PC-9 (cell line): ENCODE data around the gene OAF. TPM values are rescaled to one million over a fixed set of nuclear protein-coding genes. Genes with fewer than 3 reads are reported as not detected.

Experiments used
- BruUV-seq: library from RNA; stranded (reverse); fragments of 400-500 nt; replicated peaks from 2 replicates; lab custom pipeline; 2021; lab: Mats Ljungman, UMichigan
- CTCF ChIA-PET: fragments of 300-600 bp; sonication (Branson Sonifier 250); formaldehyde crosslinking; loops from one replicate; lab custom pipeline; 2022; ENCODE audit warnings: antibody characterized with exemption; lab: Charles Lee
- POLR2A ChIA-PET: fragments of 300-600 bp; sonication (Branson Sonifier 250); formaldehyde crosslinking; loops from one replicate; lab custom pipeline; 2022; ENCODE audit warnings: antibody characterized with exemption; ENCODE audit not compliant: unreplicated experiment; lab: Charles Lee
- DNase-seq, 2 experiments: peaks; one replicate each; pipeline versions ENCODE4 v3.0.0 to v3.0.0-alpha.2; 2015 to 2022; ENCODE audit warnings: mixed read lengths in 1 of 2
- H2AFZ ChIP-seq: fragments of 200-600 bp; sonication (generic); 2 replicates; pipeline ENCODE4 v1.8.1; 2017; ENCODE audit warnings: antibody characterized with exemption
- H3F3A ChIP-seq: fragments of 200-600 bp; sonication (generic); 2 replicates; pipeline ENCODE4 v1.8.1; 2017; ENCODE audit warnings: antibody characterized with exemption, mild to moderate bottlenecking, low read depth; ENCODE audit not compliant: insufficient read depth
- H3K27ac ChIP-seq: fragments of 200-600 bp; sonication (generic); 2 replicates; pipeline ENCODE4 v1.6.1; 2016; ENCODE audit warnings: mixed run types
- H3K27me3 ChIP-seq: fragments of 200-600 bp; sonication (generic); 2 replicates; pipeline ENCODE4 v1.6.1; 2016; ENCODE audit warnings: low read depth, mixed run types; ENCODE audit not compliant: insufficient read depth
- H3K36me3 ChIP-seq: fragments of 200-600 bp; sonication (generic); 2 replicates; pipeline ENCODE4 v1.6.1; 2016; ENCODE audit warnings: low read depth, mixed run types
- H3K4me1 ChIP-seq: fragments of 200-600 bp; sonication (generic); replicated peaks from 2 replicates; pipeline ENCODE4 v1.6.1; 2016; ENCODE audit warnings: mixed run types; ENCODE audit not compliant: insufficient read depth
- H3K4me2 ChIP-seq: fragments of 200-600 bp; sonication (generic); 2 replicates; pipeline ENCODE4 v1.6.1; 2017; ENCODE audit warnings: mixed run types
- H3K4me3 ChIP-seq: fragments of 200-600 bp; sonication (generic); 2 replicates; pipeline ENCODE4 v1.6.1; 2016; ENCODE audit warnings: mixed run types
- H3K79me2 ChIP-seq: fragments of 200-600 bp; sonication (generic); 2 replicates; pipeline ENCODE4 v1.6.1; 2017; ENCODE audit warnings: low read depth, mixed run types
- H3K9me2 ChIP-seq: fragments of 200-600 bp; sonication (generic); 2 replicates; pipeline ENCODE4 v1.8.1; 2017; ENCODE audit warnings: mild to moderate bottlenecking; ENCODE audit not compliant: insufficient read depth
- H3K9me3 ChIP-seq: fragments of 200-600 bp; sonication (generic); 2 replicates; pipeline ENCODE4 v1.8.1; 2016; ENCODE audit warnings: low read depth; ENCODE audit not compliant: insufficient read depth
- H4K20me1 ChIP-seq: fragments of 200-600 bp; sonication (generic); 2 replicates; pipeline ENCODE4 v1.8.1; 2017; ENCODE audit not compliant: insufficient read depth
- EZH2 ChIP-seq: fragments of 200-600 bp; sonication (generic); IDR thresholded peaks from 2 replicates; pipeline ENCODE4 v1.8.0; 2017; ENCODE audit warnings: antibody characterized with exemption, low read depth
- intact Hi-C: fragments of 100-400 bp; cut with micrococcal nuclease; formaldehyde crosslinking; loops from one replicate; pipeline ENCODE4 v1.10.0; 2022; ENCODE audit not compliant: unreplicated experiment
- total RNA-seq: library from RNA; stranded (reverse); gene quantifications from 2 replicates; pipeline ENCODE4 v1.2.3, GENCODE V29; 2021
- TF ChIP-seq, protein P1 (sequence below): fragments of 200-600 bp; sonication (generic); conservative IDR thresholded peaks from 2 replicates; pipeline ENCODE4 v1.6.1; 2017; ENCODE audit warnings: mixed run types, antibody characterized with exemption, mild to moderate bottlenecking, moderate library complexity

The OAF gene
- total RNA-seq, 1 experiment from 2014 or later = 45.6 TPM

DNA sequence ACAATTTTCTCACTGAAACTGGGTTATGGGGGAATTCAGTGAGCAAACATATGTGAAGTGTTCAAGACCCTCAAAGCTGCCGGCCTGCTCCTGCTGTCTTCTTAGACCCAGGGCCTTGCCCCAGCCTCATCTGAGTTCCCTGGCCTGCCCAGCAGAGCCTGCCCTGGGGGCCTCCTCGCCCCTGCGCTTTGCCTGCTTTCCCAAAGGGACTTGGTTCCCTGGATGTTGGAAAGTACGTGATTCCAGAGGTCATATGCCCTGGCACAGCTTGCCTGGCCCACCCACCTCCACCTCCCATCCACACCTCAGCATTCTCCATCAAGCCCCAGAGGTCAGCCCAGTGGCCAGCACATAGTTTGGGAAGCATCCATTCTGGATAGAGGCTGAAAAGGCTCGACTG is 15.4 kb downstream of the OAF start:
- H3K9me2 ChIP-seq = no peaks in the 10 kb centered on the region
- H3K27me3 ChIP-seq = no peaks in the 10 kb centered on the region
- intact Hi-C loops = loop anchor here (5.0 kb wide), 3 partner anchors 104 to 744 kb away; no protein-coding TSS in a partner anchor
- H2AFZ ChIP-seq = no peak overlapping the region
- H3F3A ChIP-seq = peaks cover 22% of the 10 kb centered on the region; the same call in 1 of the 2 replicates
- 0 out of 2 replicates have a peak, but pooled peaks cover 3% of the 10 kb centered on the region for H3K36me3 ChIP-seq
- 0 out of 2 replicates have a peak, but pooled peaks cover 21% of the 10 kb centered on the region for H4K20me1 ChIP-seq
- H3K9me3 ChIP-seq = no peaks in the 10 kb centered on the region
- no peak for DNase-seq
- H3K4me1 ChIP-seq = peaks cover 5% of the 10 kb centered on the region
- no peak overlapping the region for H3K4me2 ChIP-seq
- TF ChIP-seq, protein P1, sequence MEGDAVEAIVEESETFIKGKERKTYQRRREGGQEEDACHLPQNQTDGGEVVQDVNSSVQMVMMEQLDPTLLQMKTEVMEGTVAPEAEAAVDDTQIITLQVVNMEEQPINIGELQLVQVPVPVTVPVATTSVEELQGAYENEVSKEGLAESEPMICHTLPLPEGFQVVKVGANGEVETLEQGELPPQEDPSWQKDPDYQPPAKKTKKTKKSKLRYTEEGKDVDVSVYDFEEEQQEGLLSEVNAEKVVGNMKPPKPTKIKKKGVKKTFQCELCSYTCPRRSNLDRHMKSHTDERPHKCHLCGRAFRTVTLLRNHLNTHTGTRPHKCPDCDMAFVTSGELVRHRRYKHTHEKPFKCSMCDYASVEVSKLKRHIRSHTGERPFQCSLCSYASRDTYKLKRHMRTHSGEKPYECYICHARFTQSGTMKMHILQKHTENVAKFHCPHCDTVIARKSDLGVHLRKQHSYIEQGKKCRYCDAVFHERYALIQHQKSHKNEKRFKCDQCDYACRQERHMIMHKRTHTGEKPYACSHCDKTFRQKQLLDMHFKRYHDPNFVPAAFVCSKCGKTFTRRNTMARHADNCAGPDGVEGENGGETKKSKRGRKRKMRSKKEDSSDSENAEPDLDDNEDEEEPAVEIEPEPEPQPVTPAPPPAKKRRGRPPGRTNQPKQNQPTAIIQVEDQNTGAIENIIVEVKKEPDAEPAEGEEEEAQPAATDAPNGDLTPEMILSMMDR = no peak
- TF ChIP-seq EZH2 = no peak
- ChIA-PET CTCF (no interaction called here), POLR2A (no interaction called here)
- no peak overlapping the region for H3K27ac ChIP-seq
- H3K79me2 ChIP-seq = peaks cover 7% of the 10 kb centered on the region; the same call in 1 of the 2 replicates
- BruUV-seq = no TSS peak
- no peak overlapping the region for H3K4me3 ChIP-seq

GRCh38 chr11:120226714-120227113 is 15.9 kb downstream of the OAF start:
- peaks cover 4% of the 10 kb centered on the region; the same call in 1 of the 2 replicates for H3K79me2 ChIP-seq
- no peaks in the 10 kb centered on the region for H3K9me3 ChIP-seq
- H3K4me2 ChIP-seq = no peak overlapping the region
- H3F3A ChIP-seq = peaks cover 26% of the 10 kb centered on the region; the same call in 1 of the 2 replicates
- no peak overlapping the region for H3K27ac ChIP-seq
- H4K20me1 ChIP-seq = 0 out of 2 replicates have a peak, but pooled peaks cover 16% of the 10 kb centered on the region
- H3K36me3 ChIP-seq = 0 out of 2 replicates have a peak, but pooled peaks cover 3% of the 10 kb centered on the region
- no peak overlapping the region for H3K4me3 ChIP-seq
- no peaks in the 10 kb centered on the region for H3K9me2 ChIP-seq
- no TSS peak for BruUV-seq
- H3K4me1 ChIP-seq = no peaks in the 10 kb centered on the region
- CTCF ChIA-PET = no interaction called here
- H3K27me3 ChIP-seq = no peaks in the 10 kb centered on the region
- no peak overlapping the region for H2AFZ ChIP-seq
- POLR2A ChIA-PET = interaction anchor here (0.5 kb wide), 1 partner anchor 103 kb away, joined by 3 read pairs; no protein-coding TSS in a partner anchor
- intact Hi-C loops = loop anchor here (5.0 kb wide), 3 partner anchors 104 to 744 kb away; no protein-coding TSS in a partner anchor
- no peak for TF ChIP-seq EZH2
- TF ChIP-seq, protein P1 = no peak
- DNase-seq = no peak

- Histone ChIP-seq H3K36me3 (0 out of 2 replicates have a peak, but pooled peaks cover 3% of the 10 kb centered on the region), H3K27me3 (no peaks in the 10 kb centered on the region), H3K27ac (no peak overlapping the region), H3K4me2 (no peak overlapping the region), H3K4me1 (no peaks in the 10 kb centered on the region), H3K4me3 (no peak overlapping the region), H3K9me2 (no peaks in the 10 kb centered on the region), H2AFZ (no peak overlapping the region), H3K9me3 (no peaks in the 10 kb centered on the region), H3F3A (peaks cover 25% of the 10 kb centered on the region; the same call in 1 of the 2 replicates), H4K20me1 (0 out of 2 replicates have a peak, but pooled peaks cover 12% of the 10 kb centered on the region), H3K79me2 (no peaks in the 10 kb centered on the region)
- intact Hi-C loops = loop anchor here (5.0 kb wide), 3 partner anchors 105 to 745 kb away; no protein-coding TSS in a partner anchor
- BruUV-seq = no TSS peak
- CTCF ChIA-PET = no interaction called here
- no peak for DNase-seq
- no peak for TF ChIP-seq EZH2
- TF ChIP-seq, protein P1 = no peak
- POLR2A ChIA-PET = interaction anchor here (0.5 kb wide), 1 partner anchor 104 kb away, joined by 3 read pairs; no protein-coding TSS in a partner anchor
Measured at GRCh38 chr11:120227228-120227852, 16.5 kb downstream of the OAF start.
